Esophagus muscularis mucosa (tissue), 4 donors: ENCODE measurements around the gene TPPP.

Experiments
- EP300 ChIP-seq: sonication (generic); formaldehyde crosslinking; IDR thresholded peaks from one replicate; pipeline ENCODE4 v1.6.1; 2017; ENCODE audit warnings: antibody characterized with exemption
- POLR2AphosphoS5 ChIP-seq, 2 donors: sonication (generic); formaldehyde crosslinking; IDR thresholded peaks; one replicate each; pipeline ENCODE4 v1.6.1; 2017; ENCODE audit warnings: antibody characterized with exemption in 2 of 2
- TF ChIP-seq, protein P1 (sequence below), 3 experiments: fragments of 200-600 bp in 2 of 3; fragments of 450-650 bp in 1 of 3; sonication (generic) in 2 of 3; IDR thresholded peaks; one replicate each; pipeline ENCODE4 v1.5.1; 2017 to 2019; ENCODE audit warnings: antibody characterized with exemption in 3 of 3, mild to moderate bottlenecking in 2 of 3, moderate library complexity in 1 of 3

DNA sequence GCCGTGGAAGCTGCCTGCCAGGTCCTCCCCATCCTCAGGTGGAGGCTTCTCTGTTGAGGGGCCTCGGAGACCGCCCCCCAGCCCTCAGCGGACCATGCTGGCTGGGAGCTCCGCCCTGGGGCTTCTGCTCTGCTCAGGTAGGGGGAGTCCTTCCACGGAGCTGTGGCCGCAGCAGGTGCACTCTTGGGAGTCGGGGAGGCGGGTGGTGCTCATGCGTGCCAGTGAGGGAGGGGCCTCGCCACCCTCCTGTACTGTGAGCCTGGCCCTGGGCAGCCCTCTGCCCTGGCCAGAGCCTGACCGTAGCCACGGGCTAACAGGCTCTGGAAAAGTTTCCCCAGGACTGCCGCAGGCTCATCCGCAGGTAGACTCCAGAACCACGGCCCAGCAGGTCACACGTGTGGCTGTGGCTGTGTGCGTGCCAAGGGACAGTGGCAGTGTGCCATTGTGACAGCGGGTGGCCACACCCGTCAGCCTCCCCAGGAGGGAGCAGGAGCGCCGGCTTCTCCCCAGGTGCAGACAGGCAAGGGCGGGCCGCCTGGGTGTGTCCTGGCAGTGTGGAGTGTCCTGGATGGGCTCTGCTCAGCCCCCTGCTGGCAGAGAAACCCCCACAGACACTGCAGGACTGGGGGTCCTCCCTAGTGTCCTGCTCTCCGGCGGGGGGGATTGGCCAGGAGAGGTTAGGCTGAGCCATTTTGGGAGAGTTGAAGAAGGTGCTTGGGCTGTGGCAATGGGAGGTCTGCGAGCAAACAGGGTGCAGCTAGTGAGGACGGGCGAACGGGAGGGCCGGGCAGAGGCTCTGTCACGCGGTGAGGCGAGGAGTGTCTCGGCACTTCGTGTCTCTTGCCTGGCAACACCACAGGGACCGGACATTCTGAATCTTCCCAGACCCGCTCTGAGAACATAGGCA, 29.5 kb downstream of the TPPP start:
- TF ChIP-seq POLR2AphosphoS5 (IDR thresholded peaks at IDR 0.05), result no peak
- TF ChIP-seq EP300, result no peak
- TF ChIP-seq, protein P1, sequence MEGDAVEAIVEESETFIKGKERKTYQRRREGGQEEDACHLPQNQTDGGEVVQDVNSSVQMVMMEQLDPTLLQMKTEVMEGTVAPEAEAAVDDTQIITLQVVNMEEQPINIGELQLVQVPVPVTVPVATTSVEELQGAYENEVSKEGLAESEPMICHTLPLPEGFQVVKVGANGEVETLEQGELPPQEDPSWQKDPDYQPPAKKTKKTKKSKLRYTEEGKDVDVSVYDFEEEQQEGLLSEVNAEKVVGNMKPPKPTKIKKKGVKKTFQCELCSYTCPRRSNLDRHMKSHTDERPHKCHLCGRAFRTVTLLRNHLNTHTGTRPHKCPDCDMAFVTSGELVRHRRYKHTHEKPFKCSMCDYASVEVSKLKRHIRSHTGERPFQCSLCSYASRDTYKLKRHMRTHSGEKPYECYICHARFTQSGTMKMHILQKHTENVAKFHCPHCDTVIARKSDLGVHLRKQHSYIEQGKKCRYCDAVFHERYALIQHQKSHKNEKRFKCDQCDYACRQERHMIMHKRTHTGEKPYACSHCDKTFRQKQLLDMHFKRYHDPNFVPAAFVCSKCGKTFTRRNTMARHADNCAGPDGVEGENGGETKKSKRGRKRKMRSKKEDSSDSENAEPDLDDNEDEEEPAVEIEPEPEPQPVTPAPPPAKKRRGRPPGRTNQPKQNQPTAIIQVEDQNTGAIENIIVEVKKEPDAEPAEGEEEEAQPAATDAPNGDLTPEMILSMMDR (IDR thresholded peaks at IDR 0.05), result no peak
